Left cardiac atrium (tissue), 4 donors: ENCODE data around the gene VSTM4. TPM values are rescaled to one million over a fixed set of nuclear protein-coding genes. Genes with fewer than 3 reads are reported as not detected.
A peak's percentile ranks its signal among the peaks of the same experiment; 100 is the strongest.

Experiments used
- ATAC-seq, 2 donors: fragments of 200-7000 bp; cut with Tn5 transposase; one replicate each; pipeline ENCODE4 v1.9.1; 2020; ENCODE audit warnings: mild to moderate bottlenecking in 2 of 2, moderate library complexity in 2 of 2
- DNase-seq: peaks from one replicate; pipeline ENCODE4 v3.0.0-alpha.2; 2020
- intact Hi-C, 2 donors: fragments of 100-400 bp; cut with DNase I; formaldehyde crosslinking; loops; one replicate each; pipeline versions ENCODE4 v1.14.1 to v1.15.1; 2022 to 2023
- long read RNA-seq: library from polyadenylated mRNA; unstranded; transcript quantifications from one replicate; pipeline ENCODE4 v2.0.0, GENCODE V29; 2021
- total RNA-seq, 2 donors: library from RNA; stranded (reverse); fragmentation: NEBNext Ultra II Directional; extraction: Animal tissue kit (Norgen Biotek cat#: 25700); gene quantifications; one replicate each; pipeline ENCODE4 v1.2.1, GENCODE V29; 2021
- donor health status: DM: no; HTN: yes; CAD: no.
- donor health status: DM: no; HTN: yes; CAD: no; lungs with severe emphysema.
- donor health status: DM: yes; HTN: yes; CAD: no.
- donor health status: Dilated cardiomyopathy.

The VSTM4 gene, protein sequence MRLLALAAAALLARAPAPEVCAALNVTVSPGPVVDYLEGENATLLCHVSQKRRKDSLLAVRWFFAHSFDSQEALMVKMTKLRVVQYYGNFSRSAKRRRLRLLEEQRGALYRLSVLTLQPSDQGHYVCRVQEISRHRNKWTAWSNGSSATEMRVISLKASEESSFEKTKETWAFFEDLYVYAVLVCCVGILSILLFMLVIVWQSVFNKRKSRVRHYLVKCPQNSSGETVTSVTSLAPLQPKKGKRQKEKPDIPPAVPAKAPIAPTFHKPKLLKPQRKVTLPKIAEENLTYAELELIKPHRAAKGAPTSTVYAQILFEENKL
- 10 to 100 TPM; 17.2 to 21.0 TPM for total RNA-seq
- long read RNA-seq, full-length matches to known transcripts, result 7 of 20 reads
- long read RNA-seq, partial matches to known transcripts, result 2 of 20 reads
- long read RNA-seq, other reads (novel, unspliced or antisense), result 11 of 20 reads

DNA sequence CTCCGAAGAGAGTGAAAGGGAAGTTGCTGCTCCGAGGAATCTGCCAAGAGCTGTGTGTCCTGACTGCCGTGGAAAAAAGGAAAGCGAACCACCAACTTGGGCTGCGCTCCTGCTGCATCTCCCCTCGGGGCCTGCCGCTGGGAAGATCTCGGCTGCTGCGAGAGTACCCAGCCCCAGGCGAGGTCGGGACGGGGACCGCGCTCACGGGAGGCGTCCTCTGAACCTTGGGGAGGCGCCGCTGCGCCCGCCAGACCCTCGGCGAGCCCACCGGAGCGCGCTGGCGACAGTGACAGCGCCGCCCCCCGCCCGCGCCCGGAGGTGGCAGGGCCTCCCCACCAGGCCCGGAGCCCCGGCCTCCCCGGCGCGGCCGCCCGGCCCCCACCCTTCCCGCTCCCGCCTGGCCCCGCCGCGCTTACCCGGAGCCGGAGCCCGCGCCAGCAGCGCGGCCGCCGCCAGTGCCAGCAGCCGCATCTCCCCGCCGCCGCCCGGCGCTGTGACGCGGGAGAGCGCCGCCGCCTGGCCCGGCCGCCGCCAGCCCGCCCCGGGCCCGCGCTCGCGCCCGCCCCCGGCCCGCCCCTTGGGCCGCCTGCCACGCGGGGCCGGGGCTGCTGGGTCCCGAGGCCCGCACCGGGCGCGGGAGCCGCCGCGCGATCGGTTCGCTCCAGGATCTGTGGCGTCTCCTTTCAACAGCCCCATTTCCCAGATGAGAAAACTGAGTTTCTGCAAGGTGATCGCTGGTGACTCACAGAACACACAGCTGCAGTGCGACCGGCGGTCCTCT lies at the start of gene VSTM4:
Gene VSTM4, minus strand, starts transcription at position 508 of the 781 bp plus-strand sequence. Its CDS starts 37 bp downstream, at position 471.
- intact Hi-C loops, result no loop called here
- DNase-seq (peak; percentile 53), ATAC-seq (peak; percentile 59 to 79)

DNA sequence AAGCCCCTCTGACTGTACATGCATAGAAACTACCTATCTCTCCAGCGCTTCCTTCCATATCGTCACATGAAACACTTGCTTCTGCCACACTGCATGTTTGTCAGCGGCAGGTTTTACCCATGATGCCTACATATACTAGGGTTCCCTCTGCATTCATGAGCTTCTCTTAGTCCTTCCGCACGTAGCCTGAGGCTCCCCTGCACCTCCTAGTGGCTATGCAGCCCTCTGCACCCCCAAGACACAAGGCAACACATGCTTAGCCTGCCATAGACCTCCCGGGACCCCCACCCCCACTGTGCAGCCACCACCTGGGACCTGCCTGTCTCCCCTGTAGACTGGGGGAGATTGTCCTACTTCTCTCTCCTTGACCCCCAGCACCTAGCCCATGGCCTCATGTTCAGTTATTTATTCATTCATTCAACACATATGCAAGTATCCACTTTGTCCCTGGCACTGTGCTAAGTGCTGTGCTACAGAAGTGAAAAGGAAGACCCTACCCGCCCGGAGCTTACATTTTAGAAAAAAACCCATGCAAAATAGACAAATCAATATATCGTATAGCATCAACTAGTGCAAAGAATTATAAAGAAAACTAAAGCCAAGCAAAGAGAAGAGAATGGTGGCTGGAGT lies 49.4 kb upstream of the VSTM4 start:
- peak; percentile 69 to 80 for ATAC-seq

DNA sequence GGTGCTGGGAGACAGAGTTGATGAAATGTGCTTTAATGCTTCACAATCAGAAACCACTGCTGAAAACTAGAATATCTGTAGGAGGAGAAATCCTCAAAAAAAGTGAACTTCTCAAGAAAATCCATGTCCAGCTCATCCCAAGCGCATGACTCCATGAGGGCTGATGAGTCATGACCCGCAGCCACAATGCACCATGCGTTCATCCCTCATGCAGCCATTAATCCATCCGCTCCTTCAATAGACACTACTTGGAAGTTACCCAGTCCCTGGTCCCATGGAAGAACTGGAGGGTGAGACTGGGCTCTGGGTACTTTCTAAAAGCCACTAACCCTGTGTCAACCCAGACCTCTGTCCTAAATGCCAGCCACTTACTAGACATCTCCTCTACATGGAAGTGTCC lies 48.4 kb upstream of the VSTM4 start:
- DNase-seq (no peak), ATAC-seq (no peak)
- intact Hi-C loops, result loop anchor here (5.0 kb wide), 2 partner anchors 181 to 506 kb away; no protein-coding TSS in a partner anchor

More for the DNA sequence above, 49.4 kb upstream of the VSTM4 start:
- intact Hi-C loops, result loop anchor here (5.0 kb wide), 2 partner anchors 182 to 507 kb away; no protein-coding TSS in a partner anchor
- no peak for DNase-seq

DNA sequence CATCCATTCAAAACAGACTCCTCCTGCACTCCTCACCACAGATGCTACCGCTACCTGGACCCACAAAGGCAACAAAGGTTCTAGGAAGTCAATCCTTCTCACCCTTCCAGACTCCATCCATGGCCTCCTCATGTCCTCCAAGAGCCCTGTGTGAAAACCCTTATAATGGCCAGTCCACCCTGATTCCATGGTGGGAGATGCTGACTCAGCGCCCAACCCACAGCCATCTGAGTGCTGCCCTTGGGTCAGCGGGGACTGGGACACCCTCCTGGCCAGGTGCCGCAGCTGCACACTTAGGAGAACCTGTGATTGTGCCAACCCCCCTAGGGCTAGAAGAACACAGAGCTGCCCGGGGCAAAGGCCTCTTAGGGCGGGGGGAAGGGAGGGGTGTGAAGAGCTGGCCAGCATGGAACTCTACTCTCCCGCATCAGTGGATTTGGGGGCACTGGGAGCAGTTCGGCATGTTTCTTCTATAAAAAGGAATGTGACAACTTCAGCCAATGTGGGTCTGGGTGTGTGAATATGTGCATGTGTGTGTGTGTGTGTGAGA lies 47.5 kb upstream of the VSTM4 start:
- intact Hi-C loops, result loop anchor here (5.0 kb wide), 2 partner anchors 181 to 506 kb away; no protein-coding TSS in a partner anchor
- DNase-seq (no peak), ATAC-seq (no peak)

DNA sequence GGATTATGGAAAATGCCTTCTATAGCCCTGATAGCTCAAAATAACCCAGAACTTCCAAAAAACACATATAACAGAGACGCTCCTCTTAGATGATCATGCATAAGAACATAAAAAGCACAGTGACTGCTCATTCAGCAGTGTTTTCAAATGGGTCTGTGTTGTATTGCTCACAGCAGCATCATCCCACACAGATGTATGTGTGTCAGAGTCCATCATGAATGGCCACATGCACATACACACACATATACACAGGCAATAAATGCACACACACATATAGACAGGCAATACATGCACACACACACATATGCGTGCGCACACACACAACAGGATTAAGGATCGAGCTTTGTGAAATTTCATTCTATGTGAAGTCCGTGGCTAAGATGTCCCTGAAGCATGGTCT lies 46.7 kb upstream of the VSTM4 start:
- ATAC-seq (no peak), DNase-seq (no peak)
- intact Hi-C loops, result loop anchor here (5.0 kb wide), 2 partner anchors 180 to 505 kb away; no protein-coding TSS in a partner anchor

DNA sequence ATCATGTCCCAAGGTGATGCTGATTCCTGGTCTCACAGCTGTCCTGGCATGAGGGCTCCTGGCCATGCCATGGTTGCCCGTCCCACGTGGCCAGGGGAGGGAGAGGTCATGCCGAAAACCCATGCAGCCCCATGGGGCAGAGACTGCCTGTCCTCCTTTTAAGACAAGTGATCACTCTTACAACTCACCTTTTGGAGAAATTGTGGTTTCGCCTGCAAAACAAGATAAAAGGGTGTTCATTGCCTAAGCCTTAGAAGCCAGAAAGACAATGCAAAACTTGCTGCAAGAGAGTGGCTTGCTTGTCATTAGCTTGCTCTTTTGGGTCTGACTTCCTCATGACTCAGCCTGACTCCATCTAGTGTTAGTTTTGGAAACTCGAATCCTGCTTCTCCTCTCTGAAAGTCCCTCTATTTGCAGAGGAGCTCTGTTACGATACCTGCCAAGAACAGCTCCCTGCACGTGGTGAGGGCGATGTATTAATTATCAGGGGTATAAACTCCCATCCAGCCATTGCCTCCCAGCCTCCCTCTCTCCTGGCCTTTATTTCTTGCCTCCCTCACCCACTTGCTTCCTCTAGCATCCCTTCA lies 46.2 kb upstream of the VSTM4 start:
- DNase-seq (no peak), ATAC-seq (peak; percentile 65 to 77)
- intact Hi-C loops, result loop anchor here (2.0 to 5.0 kb wide), 3 partner anchors 179 to 504 kb away; no protein-coding TSS in a partner anchor

DNA sequence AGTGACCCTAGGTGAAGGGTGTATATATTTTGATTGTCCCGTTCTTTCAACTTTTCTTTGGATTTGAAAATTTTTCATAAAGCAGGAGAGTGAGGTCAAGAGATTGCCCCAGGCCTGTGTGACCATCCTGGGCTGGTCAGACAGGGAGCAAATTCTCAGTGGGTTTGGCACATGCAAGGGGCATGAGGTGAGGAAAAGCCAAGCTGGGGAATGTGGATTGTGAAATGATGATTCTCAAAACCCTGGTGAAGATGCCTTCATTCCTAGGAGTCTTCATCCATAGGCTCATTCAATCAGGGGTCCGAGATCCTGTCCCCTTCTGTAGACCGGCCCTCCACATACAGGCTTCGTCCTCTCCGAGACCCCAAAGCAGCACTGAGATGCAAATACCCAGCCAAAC lies 45.5 kb upstream of the VSTM4 start:
- no peak for ATAC-seq
- no peak for DNase-seq
- intact Hi-C loops, result loop anchor here (2.0 to 5.0 kb wide), 3 partner anchors 179 to 504 kb away; no protein-coding TSS in a partner anchor

DNA sequence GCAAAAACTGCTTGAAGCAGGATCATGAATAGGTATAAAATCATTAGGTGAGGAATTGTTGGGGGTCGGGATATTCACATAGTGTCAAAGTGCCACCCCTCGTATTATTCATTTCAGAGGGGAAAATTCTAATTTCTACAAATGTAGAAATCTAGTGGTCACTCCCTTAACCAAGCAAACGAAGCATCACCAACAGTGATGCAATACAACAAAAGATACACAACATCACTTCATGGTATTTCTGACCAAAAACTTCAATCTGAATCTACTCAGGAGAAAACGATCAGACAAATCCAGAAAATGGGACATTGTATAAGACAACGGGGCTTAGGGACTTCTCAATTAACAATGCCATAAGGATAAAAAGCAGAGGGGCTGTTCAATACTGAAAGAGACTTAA lies 44.8 kb upstream of the VSTM4 start:
- intact Hi-C loops, result loop anchor here (2.0 to 5.0 kb wide), 3 partner anchors 178 to 503 kb away; no protein-coding TSS in a partner anchor
- DNase-seq (no peak), ATAC-seq (no peak)

DNA sequence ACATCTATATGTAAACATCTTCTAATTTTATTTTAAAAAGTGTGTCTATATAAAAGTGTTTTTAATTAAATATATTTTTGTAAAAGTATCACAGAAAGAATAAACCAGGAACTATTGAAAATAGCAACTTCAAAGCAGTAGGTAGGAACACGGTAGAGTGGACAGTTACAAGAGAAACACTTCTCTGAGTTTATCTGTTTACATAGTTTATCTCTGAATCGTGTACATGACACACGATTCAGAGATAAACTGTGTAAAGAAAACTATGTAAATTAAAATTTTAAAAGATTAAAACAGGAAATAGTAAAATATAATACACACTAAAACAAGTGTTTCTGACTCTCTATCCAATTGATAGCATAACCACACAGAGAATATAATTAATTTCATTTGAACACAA lies 43.6 kb upstream of the VSTM4 start:
- intact Hi-C loops, result loop anchor here (10.0 kb wide), 2 partner anchors 494 to 604 kb away; no protein-coding TSS in a partner anchor
- no peak for ATAC-seq
- no peak for DNase-seq

DNA sequence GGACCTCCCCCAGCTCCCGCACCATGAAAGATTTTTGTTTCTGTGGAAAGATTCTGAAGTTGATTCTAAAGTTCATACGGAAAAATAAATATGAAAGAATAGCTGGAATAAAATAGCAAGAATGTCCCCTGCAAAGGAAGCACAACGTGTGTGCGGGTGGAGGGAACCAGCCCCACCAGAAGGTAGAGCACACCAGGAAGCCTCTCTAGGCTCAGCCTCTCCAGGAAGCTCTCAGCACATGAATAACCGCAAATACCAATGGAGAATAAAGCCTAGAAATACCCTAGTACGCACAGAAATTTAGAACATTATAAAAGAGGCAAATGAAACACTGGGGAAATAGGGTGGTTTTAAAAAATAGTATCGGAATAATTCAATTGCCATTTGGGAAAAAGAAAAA lies 43.1 kb upstream of the VSTM4 start:
- no peak for ATAC-seq
- no peak for DNase-seq
- intact Hi-C loops, result loop anchor here (10.0 kb wide), 2 partner anchors 494 to 604 kb away; no protein-coding TSS in a partner anchor

DNA sequence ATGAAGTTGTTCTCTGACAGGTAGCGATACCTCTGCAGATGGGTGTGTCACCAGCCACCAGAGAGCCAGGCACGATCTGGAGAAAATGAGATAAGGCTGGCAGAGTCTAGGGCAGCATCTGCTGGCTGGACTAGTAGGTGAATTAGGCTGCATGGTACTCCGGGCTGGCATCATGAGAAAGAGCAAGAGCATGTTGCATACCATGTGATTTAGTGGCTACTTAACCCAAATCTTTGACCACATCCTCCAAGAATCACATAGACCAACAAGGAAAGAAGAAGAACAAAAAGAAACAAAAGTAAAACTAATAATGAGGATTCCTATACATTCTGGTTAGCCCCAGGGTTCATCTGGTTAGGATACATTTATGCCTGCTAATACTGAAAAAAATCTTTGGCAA lies 41.9 kb upstream of the VSTM4 start:
- no peak for ATAC-seq
- intact Hi-C loops, result loop anchor here (10.0 kb wide), 2 partner anchors 492 to 602 kb away; no protein-coding TSS in a partner anchor
- DNase-seq, result no peak

DNA sequence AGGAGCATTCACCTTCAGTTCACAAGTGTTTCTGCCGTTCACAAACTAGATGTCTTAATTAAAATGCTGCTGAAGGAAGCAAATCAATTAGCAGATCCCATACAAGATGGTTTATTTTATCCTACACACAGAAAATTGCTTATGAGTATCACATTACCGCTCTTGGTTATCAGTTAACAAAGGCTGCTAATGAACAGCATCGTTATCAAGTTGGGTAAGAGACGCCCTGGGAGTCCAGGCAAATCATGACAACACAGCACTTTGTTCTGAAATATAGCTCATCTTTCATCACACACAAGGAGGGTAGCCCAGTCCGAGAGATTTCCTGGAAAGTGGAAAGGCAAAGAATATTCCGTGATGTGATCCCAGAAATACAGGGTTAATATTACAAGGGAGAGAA lies 39.3 kb upstream of the VSTM4 start:
- no peak for ATAC-seq
- intact Hi-C loops, result loop anchor here (10.0 kb wide), 2 partner anchors 490 to 600 kb away; no protein-coding TSS in a partner anchor
- DNase-seq, result no peak

DNA sequence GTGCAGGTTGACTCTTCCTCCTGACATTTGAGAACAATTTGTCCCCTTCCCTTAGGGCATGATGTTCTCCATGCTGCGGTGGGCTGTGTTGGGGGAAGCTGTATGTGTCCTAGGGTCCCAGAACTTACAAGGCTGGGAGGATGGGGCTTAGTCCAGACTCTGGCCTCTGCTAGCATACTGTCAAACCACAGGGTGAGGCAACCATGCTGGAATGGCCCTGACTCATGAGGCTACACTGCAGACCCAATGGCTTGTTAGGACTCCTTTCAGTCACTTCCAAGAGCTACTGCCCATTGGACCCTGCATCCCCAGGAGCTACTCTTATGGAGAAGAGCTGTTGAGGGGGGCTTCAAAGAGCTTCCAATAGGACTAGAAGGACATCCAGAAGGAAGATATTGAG lies 38.6 kb upstream of the VSTM4 start:
- no peak for DNase-seq
- ATAC-seq, result no peak
- intact Hi-C loops, result loop anchor here (10.0 kb wide), 2 partner anchors 489 to 599 kb away; no protein-coding TSS in a partner anchor

DNA sequence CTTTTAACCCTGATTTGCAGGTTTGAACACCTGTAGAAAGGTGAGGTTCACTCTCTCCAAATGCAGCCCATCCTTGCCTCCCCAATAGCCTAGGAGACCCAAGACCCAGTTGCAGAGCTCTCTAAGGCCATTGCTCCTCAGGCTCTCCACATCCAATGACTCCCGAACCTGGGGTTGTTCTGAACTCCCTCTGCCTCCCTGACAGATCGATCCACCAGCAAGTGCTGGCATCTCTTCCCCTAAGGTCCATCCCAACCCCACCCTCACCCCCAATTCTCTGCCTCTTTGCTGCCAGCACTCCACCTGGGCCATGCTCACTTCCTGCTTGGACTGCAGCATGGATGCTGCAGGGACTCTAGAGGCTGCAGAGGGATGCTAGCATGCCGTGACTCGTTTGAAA lies 37.8 kb upstream of the VSTM4 start:
- DNase-seq (no peak), ATAC-seq (no peak)
- intact Hi-C loops, result loop anchor here (10.0 kb wide), 2 partner anchors 488 to 598 kb away; no protein-coding TSS in a partner anchor

DNA sequence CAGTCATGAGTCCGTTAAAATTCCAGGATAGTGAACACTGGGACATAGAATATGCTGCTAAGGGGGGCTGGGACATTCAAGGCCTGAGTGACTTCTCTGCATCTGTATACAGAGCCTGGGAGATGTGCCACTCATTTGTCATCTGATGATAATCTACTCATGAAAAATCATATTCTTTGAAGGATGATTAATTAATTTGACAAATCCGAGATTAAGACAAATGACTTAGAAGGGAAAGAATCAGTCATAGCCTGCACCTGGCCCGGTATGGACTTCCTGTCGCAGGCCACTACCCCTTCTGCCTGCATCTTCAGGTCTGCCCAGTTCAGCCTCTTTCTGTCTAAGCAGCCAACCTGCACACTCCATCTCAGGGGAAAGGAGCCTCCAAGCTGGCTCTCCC lies 37.3 kb upstream of the VSTM4 start:
- no peak for DNase-seq
- ATAC-seq, result no peak
- intact Hi-C loops, result loop anchor here (10.0 kb wide), 2 partner anchors 488 to 598 kb away; no protein-coding TSS in a partner anchor

DNA sequence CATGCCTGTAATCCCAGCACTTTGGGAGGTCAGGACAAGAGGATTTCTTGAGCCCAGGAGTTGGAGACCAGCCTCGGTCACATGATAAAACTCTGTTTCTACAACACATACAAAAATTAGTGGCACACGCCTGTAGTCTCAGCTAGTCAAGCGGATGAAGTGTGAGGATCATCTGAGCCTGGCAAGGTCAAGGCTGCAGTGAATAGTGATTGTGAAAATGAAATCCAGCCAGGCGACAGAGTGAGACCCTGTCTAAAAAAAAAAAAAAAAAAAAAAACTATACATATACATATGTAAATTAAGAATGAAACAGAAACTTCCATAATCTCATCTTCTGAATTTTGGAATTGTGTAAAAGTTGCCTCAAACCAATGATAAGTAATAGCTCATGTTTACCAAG lies 36.7 kb upstream of the VSTM4 start:
- intact Hi-C loops, result loop anchor here (10.0 kb wide), 2 partner anchors 487 to 597 kb away; no protein-coding TSS in a partner anchor
- DNase-seq (no peak), ATAC-seq (no peak)

DNA sequence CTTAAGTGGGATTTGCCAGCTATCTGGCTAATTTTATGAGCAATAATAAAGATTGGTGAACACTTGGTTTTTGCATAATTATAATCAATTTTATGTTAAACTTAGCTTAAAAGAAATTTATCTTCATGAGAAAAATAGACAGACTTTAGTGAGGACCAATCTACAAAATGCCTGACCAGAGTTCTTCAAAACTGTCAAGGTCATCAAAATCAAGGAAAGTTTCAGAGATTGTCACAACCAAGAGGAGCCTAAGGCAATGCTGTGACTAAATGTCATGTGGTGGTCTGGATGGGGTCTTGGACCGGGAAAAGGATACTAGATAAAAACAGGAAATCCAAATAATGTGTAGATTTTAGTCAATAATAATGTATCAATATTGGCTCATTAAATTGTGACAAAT lies 36.2 kb upstream of the VSTM4 start:
- ATAC-seq, result no peak
- intact Hi-C loops, result loop anchor here (10.0 kb wide), 2 partner anchors 487 to 597 kb away; no protein-coding TSS in a partner anchor
- DNase-seq, result no peak

DNA sequence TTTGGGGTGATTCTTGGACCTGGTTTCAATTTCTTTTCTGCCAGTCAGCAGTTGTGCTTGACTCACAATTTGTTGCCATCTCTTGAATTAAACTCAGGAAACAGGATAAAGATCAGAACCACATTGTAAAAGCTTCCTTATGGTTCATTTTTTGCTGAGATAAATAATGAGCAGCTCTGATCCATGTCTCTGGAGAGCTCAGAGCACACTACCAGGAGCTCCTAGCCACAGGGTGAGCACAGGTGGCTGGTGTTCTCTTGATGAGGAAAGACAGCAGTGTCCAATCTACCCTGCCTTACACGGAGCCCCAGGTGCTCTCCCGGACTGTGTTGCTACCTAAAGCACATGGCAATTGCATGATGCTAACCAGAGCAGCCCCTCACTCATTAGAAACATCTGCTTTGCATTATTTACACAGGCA lies 35.7 kb upstream of the VSTM4 start:
- no peak for DNase-seq
- intact Hi-C loops, result loop anchor here (10.0 kb wide), 2 partner anchors 486 to 596 kb away; no protein-coding TSS in a partner anchor
- no peak for ATAC-seq
